ENCODE results near the gene SYNE2. TPM values are rescaled to one million over a fixed set of nuclear protein-coding genes. Genes with fewer than 3 reads are reported as not detected.
A peak's percentile ranks its signal among the peaks of the same experiment; 100 is the strongest.

SYNE2 gene
- total RNA-seq, 1 donor: 13.4 TPM

GRCh38 chr14:63852271-63852816 lies 460 bp upstream of the SYNE2 start:
- H3K4me3 ChIP-seq (ENCODE audit: low read depth, low read length): peak overlapping the region; percentile 68
- no peak for TF ChIP-seq CTCF (IDR thresholded peaks at IDR 0.05; ENCODE audit: insufficient read depth, low read depth, low read length)
- DNase-seq (ENCODE audit: low read depth): peak; percentile 30

- TF ChIP-seq CTCF (IDR thresholded peaks at IDR 0.05; ENCODE audit: insufficient read depth, low read depth, low read length): no peak
- DNase-seq (ENCODE audit: low read depth): peak; percentile 68
- peak overlapping the region; percentile 68 for H3K4me3 ChIP-seq (ENCODE audit: low read depth, low read length)
Observed at GRCh38 chr14:63853831-63854293, 1.1 kb downstream of the SYNE2 start.

GRCh38 chr14:63854330-63854729 lies 1.5 kb downstream of the SYNE2 start:
- DNase-seq (ENCODE audit: low read depth): no peak
- peak overlapping the region; percentile 68 for H3K4me3 ChIP-seq (ENCODE audit: low read depth, low read length)
- no peak for TF ChIP-seq CTCF (IDR thresholded peaks at IDR 0.05; ENCODE audit: insufficient read depth, low read depth, low read length)

- H3K4me3 ChIP-seq (ENCODE audit: low read depth, low read length): no peak overlapping the region
- no peak for DNase-seq (ENCODE audit: low read depth)
- TF ChIP-seq CTCF (IDR thresholded peaks at IDR 0.05; ENCODE audit: insufficient read depth, low read depth, low read length): no peak
Observed at GRCh38 chr14:63855281-63855680, 2.5 kb downstream of the SYNE2 start.

GRCh38 chr14:63857466-63858030 lies 4.7 kb downstream of the SYNE2 start:
- no peak overlapping the region for H3K4me3 ChIP-seq (ENCODE audit: low read depth, low read length)
- no peak for DNase-seq (ENCODE audit: low read depth)
- no peak for TF ChIP-seq CTCF (IDR thresholded peaks at IDR 0.05; ENCODE audit: insufficient read depth, low read depth, low read length)

GRCh38 chr14:63860146-63860545 lies 7.3 kb downstream of the SYNE2 start:
- H3K4me3 ChIP-seq (ENCODE audit: low read depth, low read length): no peak overlapping the region
- TF ChIP-seq CTCF (IDR thresholded peaks at IDR 0.05; ENCODE audit: insufficient read depth, low read depth, low read length): no peak
- DNase-seq (ENCODE audit: low read depth): no peak

GRCh38 chr14:63862163-63862562 lies 9.4 kb downstream of the SYNE2 start:
- no peak for TF ChIP-seq CTCF (IDR thresholded peaks at IDR 0.05; ENCODE audit: insufficient read depth, low read depth, low read length)
- no peak overlapping the region for H3K4me3 ChIP-seq (ENCODE audit: low read depth, low read length)
- no peak for DNase-seq (ENCODE audit: low read depth)
